Measurements from ENCODE around the gene DHRS13.

Gene DHRS13, protein sequence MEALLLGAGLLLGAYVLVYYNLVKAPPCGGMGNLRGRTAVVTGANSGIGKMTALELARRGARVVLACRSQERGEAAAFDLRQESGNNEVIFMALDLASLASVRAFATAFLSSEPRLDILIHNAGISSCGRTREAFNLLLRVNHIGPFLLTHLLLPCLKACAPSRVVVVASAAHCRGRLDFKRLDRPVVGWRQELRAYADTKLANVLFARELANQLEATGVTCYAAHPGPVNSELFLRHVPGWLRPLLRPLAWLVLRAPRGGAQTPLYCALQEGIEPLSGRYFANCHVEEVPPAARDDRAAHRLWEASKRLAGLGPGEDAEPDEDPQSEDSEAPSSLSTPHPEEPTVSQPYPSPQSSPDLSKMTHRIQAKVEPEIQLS

DNA sequence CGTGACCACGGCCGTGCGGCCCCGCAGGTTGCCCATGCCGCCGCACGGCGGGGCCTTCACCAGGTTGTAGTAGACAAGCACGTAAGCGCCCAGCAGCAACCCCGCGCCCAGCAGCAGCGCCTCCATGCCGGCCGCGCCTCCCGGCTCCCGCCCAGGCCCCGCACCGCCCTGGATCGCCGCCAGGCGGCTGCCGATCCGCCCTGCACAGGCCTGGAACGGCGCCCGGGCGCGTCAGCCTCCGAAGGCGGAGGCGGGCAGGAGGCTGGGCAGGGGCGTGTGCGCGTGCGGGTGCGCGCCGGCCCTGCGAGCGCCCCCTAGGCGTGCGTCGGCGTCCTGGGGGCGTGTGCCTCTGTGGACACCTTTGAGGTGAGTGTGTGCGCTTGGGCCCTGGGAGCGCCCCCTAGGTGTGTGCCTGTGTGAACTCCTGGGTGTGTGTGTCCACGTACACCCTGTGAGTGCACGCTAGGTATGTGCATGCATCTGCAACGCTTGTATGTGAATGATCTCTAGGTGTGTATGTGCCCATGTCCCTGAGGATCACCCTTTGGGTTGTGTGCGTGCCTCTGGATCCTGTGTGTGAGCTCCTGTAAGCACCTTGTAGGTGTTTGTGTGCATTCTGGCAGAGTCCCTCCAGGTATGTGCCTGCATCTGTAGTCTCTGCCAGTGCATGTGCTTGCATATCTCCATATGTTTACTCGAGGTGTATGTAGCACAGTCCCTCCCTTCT, at the start of gene DHRS13:
TSS of gene DHRS13 (minus strand) at position 261 of the 727 bp plus-strand sequence. CDS start at position 126, 135 bp downstream.
- DNase-seq, result peak; percentile 96

DNA sequence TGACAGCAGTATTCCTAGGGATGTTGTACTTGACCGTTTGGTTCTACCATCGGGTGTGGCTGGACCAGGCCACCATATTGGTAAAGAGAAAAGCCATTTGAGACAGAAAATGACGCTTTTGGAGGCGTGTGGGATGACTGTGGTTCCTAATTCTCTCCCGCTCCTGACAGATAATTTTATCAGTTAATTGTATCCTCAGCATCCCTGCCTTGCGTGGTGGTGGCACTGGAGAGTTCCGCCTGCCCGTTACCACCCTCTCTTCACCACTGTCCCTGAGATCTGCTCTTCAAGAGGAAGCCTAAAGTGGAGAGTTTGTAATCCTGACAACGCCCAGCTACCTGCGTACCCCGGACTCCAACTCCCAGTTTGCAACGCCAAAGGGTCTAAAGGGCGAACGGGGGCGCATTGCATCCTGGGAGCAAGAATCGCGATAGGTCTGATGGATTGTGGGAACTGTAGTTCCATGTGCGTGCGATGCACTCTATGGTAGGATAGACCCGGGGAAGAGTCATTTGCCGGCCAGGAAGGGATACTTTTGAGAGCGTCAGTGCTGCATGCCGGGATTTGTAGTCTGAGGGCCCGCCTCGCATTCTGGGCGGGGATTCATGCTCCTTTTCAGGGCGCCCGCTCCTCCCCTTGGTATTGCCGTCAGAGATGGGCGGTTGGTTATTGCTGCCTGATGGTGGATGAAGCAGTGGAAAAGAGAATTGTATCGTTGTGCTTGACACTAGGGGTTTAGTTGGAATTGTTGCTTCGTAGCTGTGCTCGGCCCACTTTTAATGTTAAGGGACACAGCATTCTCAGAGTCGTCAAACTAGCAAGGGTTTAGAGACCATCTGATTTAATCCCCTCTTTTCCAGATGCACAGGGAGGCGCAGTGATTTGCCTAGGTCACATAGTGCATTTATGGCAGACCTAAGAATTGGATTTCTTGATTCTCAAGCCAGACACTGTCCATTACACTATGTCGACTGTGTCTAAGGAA, 49.4 kb upstream of the DHRS13 start:
- DNase-seq, result peak; percentile 100

DNA sequence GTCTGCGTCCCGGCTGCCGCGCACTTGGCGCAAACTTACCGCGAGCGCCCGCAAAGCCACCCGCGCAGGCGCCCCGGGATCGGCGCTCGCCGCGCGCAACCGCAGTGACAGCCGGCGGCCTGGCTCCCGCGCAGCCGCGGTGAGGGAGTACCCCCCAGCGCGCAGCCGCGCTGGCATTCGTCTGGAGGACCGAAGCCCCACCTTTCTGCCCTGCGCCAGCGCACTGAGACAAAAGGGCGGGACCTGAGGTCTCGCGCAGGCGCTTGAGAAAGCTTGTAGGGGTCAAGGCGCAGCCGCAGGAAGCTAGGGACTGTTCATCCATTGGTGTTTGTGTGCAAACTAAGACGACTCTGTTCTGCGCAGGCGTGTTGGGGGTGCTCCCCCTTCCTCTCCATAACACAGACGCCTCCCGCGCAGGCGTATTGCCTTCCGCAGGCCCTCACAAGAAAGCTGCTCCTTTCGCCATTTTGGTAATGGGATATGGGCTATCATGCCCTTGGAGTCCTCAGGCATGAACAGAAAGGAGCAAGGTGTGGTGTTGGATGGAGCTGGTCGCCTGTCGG, 48.6 kb upstream of the DHRS13 start, which contains the start of gene PHF12:
TSS of gene PHF12 (minus strand) at position 91 of the 563 bp plus-strand sequence. CDS start 558 bp downstream, outside the sequence.
- DNase-seq, result peak; percentile 100

DNA sequence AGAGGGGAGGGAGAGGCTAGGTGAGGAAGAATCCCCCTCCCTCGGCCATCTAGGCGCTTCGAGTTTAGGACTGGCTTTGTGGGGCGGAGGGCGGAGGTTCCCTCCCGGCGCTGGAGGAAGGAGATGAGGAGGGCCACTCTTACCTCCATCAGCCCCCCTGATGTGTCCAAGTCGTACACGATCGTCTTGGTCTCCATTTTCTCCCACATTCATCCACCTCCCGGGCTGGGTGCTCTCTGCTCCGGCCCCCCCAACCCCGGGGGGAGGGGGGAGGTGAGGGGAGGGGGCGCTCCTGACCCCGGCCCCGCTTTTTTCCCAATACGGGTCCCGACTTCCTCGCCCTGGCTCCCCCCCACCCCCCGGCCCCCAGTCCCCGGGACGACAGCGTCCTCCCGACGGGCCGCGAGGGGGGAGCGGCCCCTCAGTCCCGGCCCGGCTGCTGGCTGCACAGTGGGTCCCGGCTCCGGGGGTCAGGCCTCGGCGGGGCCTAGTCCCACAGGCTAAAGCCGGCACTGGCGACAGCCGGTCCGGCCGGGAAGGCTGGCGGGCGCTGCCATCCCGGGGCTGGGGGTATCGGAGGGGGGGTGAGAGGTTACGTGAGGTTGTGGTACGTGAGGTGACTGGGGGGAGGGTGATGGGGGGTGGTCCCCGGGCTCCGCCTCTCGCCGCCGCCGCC, 48.0 kb upstream of the DHRS13 start:
- no peak for DNase-seq

DNA sequence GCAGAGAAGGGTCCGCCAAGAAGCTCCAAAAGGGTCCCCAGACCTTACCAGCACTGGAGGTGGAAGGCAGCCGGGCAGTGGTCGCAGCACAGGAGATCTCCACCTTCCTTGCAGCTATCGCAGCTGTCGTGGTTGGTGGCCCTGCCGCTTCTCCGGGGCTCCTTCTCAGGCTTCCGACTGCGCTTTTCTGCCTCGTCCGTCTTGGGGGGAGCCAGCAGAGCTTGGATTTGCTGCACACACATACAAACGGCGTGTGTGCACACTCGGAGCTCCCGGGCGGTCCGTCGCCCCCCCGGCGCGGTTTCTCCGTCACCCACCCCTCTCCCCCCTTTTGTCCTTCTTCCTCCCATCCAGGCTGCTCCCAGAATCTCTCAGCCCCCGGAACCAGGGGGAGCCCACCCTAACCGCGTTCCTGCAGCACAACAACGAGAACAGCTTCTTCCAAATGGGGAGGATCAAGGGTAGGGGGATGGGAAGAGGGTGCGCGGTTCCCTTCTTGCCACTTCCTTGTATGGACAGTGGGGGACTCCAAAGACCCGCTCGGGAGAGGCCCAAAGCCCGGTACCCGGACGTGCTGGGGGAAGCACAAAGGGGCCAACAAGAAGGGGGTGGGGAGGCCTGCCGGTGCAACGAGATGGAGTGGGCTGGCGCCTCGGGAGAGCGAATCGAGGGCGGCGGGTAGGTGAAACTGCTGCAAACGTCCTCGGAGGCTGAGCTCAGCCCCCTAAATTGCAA, 47.3 kb upstream of the DHRS13 start:
- no peak for DNase-seq

DNA sequence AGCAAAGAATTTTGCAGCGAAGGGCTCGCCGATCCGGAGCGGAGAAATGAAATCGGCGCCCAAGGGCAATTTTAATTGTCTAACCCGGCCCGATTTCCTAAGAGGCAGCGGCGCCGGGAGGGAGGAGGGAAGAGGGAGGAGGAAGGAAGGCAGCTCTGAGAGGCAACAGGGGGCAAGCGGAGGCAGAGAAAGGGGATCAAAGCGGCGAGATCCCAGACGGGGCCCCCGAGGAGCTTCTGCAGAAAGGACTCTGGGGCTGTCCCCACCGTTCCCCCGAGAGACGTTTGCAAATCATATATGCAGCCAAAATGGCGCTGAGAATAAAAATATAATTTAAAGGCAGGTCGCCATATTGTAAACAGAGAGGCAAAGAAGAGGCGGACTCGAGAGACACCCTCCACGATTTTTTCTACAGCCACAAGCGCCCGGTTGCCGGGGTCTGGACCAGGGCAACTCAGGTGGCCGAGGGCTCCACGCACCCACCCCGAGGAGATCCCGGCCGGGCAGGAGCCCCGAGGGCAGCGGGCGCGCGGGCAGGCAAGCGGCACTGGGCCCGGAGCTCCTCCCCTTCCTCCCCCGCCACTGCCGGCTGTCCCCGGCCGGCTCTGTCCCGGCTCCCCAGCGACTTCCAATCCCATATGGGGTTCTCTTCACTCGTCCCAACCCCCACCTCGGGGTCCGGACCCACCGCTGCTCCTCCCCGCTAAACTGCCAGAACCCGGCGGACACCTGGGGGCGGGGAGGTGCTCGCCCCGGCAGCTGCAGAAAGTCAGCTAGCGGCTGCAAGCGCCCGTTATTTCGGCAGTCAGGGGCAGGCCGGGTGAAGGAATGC, 46.5 kb upstream of the DHRS13 start:
- peak; percentile 37 for DNase-seq

DNA sequence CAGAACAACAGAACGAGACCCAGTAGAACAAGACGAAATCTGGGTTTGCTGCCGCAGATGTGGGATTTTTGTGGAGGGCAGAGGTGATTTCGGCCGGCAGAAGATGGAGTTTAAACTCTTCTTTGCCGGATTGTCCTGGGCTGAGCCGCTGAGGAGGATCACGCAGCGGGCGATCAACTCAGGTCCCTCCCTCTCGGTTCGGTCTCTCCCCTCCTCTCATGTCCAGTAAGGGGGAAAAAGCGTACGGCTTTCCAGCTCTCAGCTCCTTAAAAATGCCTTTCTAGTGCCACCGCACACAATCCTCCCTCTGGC, 46.0 kb upstream of the DHRS13 start:
- DNase-seq, result no peak

DNA sequence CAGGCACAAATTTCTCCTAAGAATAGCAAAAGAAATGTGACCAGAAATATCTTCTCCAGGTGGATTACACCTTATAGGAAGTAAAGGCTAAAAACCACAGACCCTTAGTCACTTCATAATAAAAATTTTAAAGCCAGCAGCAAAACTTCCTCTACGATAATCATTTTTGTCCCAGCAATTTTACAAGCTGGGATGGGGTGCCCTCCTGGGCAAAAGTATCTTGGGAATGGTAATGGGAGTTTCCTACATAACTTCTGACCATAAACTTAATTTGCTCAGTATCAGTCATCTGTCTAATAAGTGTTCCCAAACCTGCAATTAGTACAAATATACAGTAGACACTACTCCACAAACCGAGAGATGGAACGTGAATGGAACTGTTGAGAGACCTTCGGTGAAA, 45.5 kb upstream of the DHRS13 start:
- no peak for DNase-seq

DNA sequence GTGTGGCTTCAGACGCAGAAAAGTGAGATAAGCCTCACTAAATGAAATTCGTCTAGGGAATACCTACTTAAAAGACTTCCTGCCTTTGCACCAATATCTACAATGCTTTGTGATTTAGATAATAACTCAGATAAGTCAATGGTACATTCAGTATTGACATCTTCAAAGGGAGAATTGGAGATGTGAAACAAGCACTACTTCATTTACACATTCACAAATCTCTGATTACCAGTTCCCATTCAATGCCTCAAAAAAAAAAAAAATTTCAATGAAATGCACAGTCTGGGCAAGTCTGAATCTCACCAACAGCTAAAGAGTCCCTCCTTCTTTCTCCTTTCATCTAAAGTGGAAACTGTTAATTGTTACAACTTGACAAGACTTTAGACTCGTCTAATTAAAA, 44.8 kb upstream of the DHRS13 start:
- no peak for DNase-seq

DNA sequence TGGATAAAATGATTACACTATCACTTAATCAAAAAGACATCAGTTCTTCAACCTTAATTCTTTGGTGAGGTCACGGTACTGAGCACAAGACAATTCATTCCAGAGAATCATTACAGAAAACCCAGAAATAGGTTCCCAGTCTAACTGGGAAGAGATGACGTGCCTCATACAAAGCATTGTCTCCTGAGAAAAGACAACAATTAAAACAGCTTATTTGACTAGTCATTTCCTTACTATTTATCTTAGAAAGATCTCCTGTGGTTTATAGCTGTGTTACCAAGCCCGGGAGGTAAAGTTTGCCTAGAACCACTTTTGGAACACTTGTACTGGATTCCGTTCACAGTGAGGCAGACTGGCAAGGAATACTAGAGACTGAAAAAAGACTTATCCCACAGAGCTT, 43.4 kb upstream of the DHRS13 start:
- DNase-seq, result no peak

DNA sequence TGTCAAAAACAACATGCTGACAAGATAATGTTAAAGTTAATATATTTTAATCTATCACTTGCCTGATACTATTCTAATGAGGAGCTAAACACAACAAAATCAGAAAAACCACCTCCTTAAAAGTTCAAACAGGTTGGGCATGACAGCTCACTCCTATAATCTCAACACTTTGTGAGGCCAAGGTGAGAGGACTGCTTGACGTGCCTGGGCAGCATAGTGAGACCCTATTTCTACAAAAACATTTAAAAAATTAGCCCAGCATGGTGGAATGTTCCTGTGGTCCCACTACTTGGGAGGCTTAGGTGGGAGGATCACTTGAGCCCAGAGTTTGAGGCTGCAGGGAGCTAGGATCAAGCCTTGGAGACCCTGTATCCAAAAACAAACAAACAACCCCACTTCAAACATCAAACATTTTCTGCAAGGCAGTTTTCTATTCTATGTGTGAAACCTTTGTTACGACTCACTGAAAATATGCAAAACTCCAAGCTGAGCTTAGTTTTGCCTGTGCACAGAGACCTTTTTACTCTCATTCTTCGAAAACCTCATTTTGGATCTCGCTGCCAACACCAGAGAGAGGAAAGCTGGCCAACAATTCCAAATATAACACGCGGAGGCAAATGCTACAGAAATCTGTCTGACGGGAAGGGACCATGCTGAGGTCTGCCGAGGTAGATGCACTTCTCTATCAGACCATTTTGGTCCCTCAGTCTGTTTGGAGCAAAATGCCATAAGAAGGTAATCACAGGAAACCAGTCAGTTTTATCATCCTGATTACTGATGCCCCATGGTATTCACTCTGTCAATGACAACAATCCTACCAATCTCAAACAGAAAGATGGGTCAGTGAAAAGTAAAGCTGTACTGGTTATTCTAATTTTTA, 42.2 kb upstream of the DHRS13 start:
- no peak for DNase-seq

DNA sequence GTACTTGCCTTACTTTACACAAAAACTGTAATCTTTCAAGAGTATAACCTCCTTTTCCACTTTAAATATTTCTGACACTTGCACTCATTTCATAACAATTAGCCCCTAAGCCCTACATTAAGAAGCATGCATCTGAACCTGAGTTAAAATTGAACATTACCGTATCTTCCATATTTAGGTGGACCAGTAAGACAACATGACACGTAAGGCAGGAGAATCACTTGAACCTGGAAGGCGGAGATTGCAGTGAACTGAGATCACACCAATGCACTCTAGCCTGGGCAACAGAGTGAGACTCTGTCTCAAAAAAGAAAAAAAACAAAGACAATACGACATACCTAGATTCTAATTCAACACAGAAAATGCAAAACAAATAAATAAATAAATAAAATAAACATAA, 41.5 kb upstream of the DHRS13 start:
- DNase-seq, result no peak

DNA sequence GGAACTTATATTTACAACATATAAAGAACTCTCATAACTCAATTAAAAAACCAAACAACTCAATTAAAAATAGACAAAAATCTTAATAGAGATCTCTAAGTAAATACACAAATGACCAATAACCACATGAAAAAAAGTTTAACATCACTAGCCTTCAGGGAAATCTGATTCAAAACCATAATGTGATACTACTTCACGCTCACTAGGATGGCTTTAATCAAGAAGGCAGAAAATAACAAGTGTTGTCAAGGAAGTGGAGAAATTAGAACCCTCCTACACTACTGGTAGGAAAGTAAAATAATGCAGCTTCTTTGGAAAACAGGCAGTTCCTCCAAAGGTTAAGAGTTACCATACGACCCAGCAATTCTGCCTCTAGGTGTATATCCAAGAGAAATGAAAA, 40.0 kb upstream of the DHRS13 start:
- DNase-seq, result no peak

DNA sequence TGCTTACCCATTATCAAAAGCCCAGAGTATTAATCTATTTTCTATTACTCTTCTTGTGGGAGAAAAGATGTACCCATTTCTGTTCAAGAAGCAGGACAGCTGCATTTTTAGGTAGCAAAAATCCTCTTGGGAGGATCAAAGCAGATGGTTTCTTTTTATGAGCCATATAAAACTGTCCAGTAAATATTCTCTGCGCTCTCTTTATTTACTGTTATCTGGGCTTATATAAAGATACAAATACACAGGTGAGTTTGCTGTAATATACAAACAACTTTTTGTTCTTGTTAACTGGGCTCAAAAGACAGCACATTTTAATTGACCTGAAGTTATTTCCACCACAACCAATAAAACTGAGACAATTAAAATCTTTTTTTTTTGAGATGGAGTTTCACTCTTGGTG, 38.4 kb upstream of the DHRS13 start:
- DNase-seq, result no peak

DNA sequence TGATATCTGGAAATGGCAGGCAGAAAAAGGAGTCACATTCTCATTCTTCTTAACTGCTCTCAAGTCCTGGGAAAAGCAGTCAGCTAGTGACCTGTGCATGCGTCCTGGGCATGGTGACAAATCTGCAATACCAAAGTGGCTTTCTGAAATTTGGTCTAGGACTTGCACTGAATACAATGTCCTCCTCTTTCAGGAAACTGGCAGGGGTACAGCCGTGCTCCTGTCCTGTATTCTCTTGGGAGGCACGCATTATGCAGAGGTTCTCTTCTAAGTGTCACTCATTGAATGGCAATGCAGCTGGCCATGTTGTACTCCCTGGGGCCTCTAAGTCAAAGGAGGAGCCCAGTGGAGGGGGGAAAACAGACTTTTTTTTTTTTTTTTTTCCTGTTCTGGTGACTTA, 37.8 kb upstream of the DHRS13 start:
- DNase-seq, result no peak

DNA sequence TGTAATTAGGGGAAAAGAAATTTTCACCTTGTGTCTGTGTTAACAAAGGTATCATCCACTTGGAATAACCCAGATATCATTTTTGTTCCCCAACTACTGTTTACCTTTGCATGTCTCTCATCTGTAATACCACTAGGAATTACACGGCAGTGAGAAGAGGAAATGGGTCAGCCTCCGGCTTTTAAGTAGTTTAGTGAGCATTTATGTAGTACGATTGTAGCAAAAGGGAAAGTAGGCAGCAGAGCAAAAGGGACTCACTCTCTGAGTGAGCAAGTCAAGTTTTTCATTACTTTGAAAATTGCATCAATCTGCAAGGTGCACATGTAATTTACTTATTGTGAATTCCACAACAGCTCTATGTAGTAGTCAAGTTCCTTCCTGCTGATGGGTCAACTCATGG, 37.3 kb upstream of the DHRS13 start:
- no peak for DNase-seq

DNA sequence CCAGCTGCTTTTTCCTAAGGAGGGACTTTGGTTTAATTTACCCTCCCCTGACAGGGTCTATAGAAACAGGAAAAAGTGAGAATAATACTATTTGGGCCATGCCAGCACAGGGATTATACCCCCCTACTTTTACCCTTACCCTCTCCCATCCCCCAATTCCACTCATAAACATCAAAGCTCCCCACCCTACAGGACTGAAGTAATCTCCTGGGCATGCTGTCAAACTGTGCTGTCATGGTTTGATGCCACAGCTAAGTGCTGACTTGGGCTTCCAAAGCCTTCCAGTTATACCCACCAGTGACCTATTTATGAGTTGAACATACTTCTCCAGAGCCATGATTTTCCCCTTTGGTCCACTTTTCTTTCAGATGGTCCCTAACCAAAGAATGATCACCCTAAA, 35.7 kb upstream of the DHRS13 start:
- no peak for DNase-seq

DNA sequence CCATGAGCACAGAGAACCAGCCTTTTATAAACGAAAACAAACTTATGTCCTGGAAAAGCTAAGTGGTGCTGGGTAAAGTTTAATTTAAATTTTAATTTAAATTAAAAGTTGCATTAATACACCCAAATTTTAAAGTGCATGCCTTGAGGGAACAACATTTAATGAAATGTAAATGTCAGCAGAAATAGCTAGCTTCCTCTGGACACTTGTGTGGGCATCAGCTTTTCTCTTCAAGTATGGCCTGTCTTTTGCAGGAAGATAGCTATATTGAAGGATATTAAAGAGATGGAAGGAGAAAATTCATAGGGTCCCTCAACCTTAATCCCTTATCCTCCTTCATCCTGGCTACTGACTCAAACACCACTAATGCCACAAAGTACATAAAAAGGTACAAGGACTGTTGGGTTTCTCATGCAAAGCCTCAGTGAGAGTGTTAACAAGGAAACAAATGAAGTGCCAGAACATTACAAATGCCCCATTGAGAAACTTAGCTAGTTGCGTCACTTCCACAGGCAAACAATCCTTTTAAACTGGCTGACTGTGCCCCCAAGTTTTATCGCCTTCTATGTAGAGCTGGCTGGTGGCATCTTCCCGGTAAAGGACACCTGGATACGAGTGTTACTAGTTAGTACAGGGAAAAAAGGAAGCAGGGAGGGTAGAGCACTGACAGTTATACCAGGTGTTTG, 34.3 kb upstream of the DHRS13 start:
- no peak for DNase-seq
